Activated CD8-positive, alpha-beta memory T cell treated with anti-CD3 and anti-CD28 coated beads for 4 hours (primary cell): ENCODE results near the gene GP1BA.

Experiments
- DNase-seq, 2 donors: peaks; one replicate each; pipeline ENCODE4 v3.0.0-alpha.2; 2020; ENCODE audit warnings: low read depth in 2 of 2

The GP1BA gene

DNA sequence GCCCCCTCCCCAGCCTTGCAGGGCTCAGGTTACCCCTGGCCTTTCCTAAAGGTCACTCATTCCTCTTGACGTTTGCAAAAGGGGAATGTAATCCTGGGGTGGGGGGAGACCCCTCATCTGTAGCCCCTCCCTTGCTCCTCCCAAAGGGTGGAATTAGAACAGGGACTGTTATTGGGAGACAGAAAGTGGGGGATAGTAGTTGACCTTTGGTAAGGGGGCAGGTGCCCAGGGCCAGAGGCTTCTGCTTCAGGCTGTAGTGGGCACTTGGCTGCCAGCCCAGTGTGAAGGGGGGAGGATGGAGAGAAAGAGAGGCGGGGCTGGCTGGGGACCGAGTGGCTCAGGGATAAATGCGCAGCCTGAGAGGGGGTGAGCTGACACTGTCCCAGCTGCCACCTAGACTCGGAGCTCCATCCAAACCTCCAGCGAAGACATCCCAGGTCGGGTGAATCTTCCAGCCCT, 18.7 kb downstream of the GP1BA start, which contains the start of gene ENO3:
ENO3 (plus strand) TSS at position 374 of the 459 bp plus-strand sequence. CDS start 711 bp downstream, outside the sequence.
- no peak for DNase-seq

GRCh38 chr17:4951486-4951885, 19.4 kb downstream of the GP1BA start:
- no peak for DNase-seq

- no peak for DNase-seq
Measured at GRCh38 chr17:4953451-4953961, 21.4 kb downstream of the GP1BA start.

DNA sequence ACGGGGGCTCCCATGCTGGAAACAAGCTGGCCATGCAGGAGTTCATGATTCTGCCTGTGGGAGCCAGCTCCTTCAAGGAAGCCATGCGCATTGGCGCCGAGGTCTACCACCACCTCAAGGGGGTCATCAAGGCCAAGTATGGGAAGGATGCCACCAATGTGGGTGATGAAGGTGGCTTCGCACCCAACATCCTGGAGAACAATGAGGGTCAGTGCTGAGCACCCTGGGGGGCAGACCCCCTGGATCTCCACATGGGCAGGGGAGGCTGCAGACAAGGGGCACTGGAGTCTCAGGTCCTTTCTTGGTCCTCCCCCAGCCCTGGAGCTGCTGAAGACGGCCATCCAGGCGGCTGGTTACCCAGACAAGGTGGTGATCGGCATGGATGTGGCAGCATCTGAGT, 23.0 kb downstream of the GP1BA start:
- no peak for DNase-seq

DNA sequence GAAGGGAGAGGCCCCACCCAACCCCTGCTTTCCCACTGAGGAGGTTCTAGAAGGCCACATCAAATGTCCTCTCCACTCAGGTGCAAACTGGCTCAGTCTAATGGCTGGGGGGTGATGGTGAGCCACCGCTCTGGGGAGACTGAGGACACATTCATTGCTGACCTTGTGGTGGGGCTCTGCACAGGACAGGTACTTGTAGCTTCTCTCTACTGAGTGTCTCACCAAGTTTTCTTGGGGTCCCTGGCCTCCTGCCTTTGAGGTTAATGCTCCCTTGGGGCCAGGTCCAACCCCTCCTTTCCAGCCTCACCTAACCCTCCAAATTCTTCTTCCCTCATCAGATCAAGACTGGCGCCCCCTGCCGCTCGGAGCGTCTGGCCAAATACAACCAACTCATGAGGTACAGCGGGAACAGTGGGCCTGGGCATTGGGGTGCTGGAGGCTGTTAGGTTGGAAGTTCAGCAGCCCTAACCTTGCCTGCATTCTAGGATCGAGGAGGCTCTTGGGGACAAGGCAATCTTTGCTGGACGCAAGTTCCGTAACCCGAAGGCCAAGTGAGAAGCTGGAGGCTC, 24.5 kb downstream of the GP1BA start:
- DNase-seq, result no peak

DNA sequence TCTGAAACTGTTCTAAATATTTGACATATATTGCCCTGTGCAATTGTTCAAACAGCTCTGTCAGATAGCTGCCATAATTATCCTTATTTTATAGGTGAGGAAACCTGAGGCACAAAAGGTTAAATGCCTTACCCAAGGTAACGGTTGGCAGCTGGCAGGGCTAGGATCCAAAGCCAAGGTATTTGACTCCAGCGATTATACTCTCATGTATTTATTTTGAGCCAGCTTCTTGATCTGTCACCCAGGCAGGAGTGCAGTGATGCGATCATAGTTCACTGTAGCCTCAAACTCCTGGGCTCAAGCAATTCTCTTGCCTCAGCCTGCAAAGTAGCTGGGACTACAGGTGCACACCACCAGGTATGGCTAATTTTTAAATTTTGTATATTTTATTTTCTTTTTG, 26.0 kb downstream of the GP1BA start:
- DNase-seq, result no peak

- no peak for DNase-seq
Measured at GRCh38 chr17:4959261-4959965, 27.3 kb downstream of the GP1BA start.

- no peak for DNase-seq
Measured at GRCh38 chr17:4960279-4960922, 28.3 kb downstream of the GP1BA start.

GRCh38 chr17:4965311-4965986, 33.4 kb downstream of the GP1BA start:
- DNase-seq, result no peak

GRCh38 chr17:4966844-4967538, 34.9 kb downstream of the GP1BA start:
- DNase-seq, result peak; percentile 81 to 92

DNA sequence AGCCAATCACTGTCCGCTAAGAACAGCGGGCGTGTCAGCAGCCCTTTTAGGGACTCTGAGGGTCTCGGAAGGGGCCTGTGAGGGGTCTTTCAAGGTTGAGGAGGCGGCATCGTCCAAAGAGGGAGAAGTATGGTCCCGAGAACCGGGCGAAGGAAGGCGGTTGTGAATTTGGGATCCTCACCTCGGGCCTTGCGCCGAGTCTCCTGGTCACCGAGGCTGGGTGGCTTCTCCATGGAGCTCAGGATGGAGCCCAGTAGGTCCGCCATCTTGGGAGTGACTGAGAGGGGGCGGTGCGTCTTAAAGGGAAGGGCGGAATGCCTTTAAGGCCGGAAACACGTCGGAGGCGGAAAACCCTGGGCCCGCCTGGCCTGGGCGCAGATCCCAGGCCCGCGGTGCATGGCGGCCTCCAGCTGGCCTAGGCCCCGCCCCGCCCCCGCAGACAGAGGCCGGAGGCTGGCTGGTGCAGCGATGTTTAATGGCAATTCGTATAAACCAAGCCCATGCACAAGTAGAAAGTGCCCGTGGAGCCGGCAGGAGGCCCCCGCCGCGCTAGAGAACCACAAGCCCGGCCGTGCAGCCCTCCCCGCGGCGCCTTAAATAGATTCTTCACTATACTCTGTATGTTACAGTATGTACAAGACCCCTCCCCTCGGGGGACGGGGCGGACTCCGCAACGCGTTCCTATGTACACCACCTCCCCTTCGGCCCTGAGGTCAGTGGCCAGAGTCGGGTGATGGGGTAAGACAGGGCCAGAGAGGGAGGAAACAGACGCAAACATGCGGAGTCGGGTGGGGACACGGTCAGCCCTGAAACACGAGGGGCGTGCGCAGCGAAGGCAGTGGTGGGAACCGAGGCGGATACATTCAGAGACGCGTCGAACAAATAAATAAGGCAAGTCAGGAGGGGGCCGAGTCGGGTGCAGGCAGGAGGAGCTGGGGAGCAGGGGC, 35.7 kb downstream of the GP1BA start, which contains the start of gene SPAG7:
SPAG7 (minus strand) TSS at position 279 of the 947 bp plus-strand sequence; CDS start at position 266, 13 bp downstream.
- peak; percentile 84 to 87 for DNase-seq

DNA sequence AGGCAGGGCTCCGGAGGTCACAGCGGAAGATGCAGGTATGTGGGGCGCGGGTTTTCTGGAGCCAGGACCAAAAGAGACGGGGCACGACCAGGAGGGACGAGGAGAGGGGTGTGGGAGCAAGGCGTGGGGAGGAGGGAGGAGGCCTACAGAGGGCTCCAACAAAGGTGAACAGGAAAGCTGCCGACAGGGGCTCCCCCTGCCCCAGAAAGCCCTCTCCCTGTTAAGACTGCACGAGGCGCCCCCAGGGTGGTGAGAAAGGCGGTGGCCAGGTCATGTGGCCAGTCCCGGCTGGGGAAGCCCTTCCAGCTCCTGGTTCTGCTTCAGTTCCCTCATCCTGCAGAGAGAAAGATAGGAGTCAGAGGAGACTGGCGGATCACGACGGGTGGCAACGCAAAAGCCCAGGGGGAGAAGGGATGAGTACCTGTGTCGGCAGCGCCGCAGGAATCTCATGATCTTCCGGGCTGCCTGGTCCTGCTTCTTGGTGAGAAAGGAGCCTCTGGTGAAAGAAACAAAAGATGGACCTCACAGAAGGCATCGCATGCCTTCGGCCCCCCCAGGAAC, 36.5 kb downstream of the GP1BA start:
- no peak for DNase-seq

DNA sequence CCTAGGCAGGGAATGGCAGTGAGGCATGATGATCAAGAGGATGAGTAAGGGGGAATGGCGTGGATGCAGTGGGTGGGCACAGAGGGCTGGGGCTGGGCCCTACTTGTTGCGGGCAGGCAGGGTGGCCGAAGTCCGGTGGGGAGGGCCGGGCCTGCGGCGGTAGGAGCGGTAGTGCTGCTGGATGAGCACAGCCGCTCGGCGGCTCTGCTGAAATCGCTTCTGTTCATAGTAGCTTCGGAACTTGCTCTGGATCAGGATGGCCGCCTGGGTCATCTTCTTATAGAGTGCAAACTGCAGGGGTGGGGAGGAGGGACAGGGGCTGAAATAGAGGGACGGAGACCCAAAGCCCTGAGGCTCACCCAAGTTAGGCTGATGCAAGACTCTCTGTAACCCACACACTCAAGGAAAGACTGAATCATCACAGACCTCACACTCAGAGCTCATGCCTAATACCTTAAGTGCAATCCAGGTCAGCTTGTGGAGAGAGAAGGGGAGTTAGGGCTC, 37.0 kb downstream of the GP1BA start:
- no peak for DNase-seq

- DNase-seq, result no peak
Measured at GRCh38 chr17:4969551-4970173, 37.6 kb downstream of the GP1BA start.

DNA sequence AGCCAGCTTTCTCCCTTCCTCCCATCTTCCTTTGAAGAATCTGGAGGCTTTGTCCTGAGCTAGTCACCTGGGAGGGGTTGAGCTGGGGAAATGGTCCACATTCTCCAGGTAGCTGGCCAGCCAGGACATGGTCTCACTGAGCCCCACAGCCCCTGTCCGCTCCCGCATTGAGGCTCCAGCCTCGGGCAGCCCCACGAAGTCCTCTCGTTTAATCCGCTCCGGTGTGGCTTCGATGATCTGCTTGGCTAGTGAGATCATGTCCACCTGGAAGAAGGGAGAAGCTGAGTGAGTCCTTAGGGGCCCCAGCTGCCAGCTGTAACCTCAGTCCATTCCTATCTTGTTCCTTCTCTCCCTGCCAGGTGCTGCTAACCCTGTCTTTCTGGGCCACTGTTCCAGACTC, 38.2 kb downstream of the GP1BA start:
- no peak for DNase-seq

DNA sequence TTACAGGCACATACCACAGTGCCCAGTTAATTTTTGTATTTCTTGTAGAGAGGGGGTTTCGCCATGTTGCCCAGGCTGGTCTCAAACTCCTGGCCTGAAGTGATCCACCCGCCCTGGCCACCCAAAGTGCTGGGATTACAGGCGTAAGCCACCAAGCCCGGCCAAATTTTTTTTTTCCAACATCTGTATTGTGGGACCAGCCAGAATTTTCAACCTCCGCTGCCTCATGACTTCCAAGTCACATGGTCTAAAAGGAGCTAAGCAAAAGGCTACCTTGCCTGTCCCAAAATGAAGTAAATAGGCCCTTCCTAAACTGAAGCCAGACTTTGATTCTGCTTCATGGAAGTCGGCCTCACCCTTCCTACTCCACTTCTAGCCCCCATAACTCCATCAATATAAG, 39.7 kb downstream of the GP1BA start:
- no peak for DNase-seq

DNA sequence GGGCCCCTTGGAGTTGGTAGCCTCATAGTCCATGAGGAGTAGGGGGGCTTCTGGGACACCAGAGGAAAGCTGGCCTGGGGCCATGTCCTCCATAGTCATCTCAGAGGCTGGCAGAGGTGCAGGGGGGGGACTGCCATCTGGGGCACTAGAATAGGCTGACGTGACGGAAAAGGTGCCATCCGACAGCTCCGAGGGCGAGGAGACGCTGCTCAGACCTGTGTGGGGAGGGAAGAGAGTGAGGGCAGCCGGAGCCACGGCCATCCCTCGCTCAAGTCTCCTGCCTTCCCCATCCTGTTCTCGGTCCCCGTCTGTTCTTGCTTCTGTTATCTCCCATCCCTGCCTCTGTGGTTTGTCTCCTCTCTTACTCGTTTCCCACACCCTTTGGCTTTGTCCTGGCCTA, 40.2 kb downstream of the GP1BA start:
- DNase-seq, result no peak

- DNase-seq, result no peak
Measured at GRCh38 chr17:4972752-4973151, 40.7 kb downstream of the GP1BA start.
